Epithelial cell of esophagus (primary cell): ENCODE measurements around the gene LYRM4.

Experiments
- DNase-seq: peaks from one replicate; pipeline ENCODE4 v3.0.0; 2010; ENCODE audit warnings: low read depth
- H3K4me3 ChIP-seq: 2 replicates; pipeline ENCODE4 v1.5.1; 2011; ENCODE audit warnings: mild to moderate bottlenecking, low read length, control low read depth
- CTCF ChIP-seq: IDR thresholded peaks from 2 replicates; pipeline ENCODE4 v1.5.1; 2011; ENCODE audit warnings: low read depth, mild to moderate bottlenecking, low read length, control low read depth, inconsistent platforms; ENCODE audit not compliant: insufficient read depth; ENCODE audit errors: missing control alignments

The LYRM4 gene

GRCh38 chr6:5204376-5204775 is 56.4 kb downstream of the LYRM4 start:
- no peak overlapping the region for H3K4me3 ChIP-seq
- DNase-seq: peak; percentile 65
- TF ChIP-seq CTCF: no peak

GRCh38 chr6:5203546-5203945 is 57.2 kb downstream of the LYRM4 start:
- no peak overlapping the region for H3K4me3 ChIP-seq
- DNase-seq: no peak
- TF ChIP-seq CTCF: no peak

GRCh38 chr6:5202941-5203340 is 57.8 kb downstream of the LYRM4 start:
- no peak overlapping the region for H3K4me3 ChIP-seq
- no peak for TF ChIP-seq CTCF
- no peak for DNase-seq

- TF ChIP-seq CTCF: no peak
- DNase-seq: peak; percentile 40
- H3K4me3 ChIP-seq: no peak overlapping the region
These were observed 58.5 kb downstream of the LYRM4 start for GRCh38 chr6:5202206-5202605.

GRCh38 chr6:5201271-5201670 is 59.5 kb downstream of the LYRM4 start:
- no peak for TF ChIP-seq CTCF
- H3K4me3 ChIP-seq: no peak overlapping the region
- DNase-seq: peak; percentile 63

GRCh38 chr6:5199702-5200101 is 61.0 kb downstream of the LYRM4 start:
- no peak for DNase-seq
- H3K4me3 ChIP-seq: no peak overlapping the region
- no peak for TF ChIP-seq CTCF

- no peak overlapping the region for H3K4me3 ChIP-seq
- TF ChIP-seq CTCF: no peak
- DNase-seq: no peak
These were observed 61.5 kb downstream of the LYRM4 start for GRCh38 chr6:5199283-5199682.
